ENCODE results near the gene MUC20.

GRCh38 chr3:195709676-195710085 is 11.1 kb upstream of the MUC20 start:
- no peak for TF ChIP-seq CTCF (IDR thresholded peaks at IDR 0.05)
- TF ChIP-seq POLR2A (IDR thresholded peaks at IDR 0.05): no peak
